Measurements from ENCODE around the gene HEY2.

HEY2 gene

DNA sequence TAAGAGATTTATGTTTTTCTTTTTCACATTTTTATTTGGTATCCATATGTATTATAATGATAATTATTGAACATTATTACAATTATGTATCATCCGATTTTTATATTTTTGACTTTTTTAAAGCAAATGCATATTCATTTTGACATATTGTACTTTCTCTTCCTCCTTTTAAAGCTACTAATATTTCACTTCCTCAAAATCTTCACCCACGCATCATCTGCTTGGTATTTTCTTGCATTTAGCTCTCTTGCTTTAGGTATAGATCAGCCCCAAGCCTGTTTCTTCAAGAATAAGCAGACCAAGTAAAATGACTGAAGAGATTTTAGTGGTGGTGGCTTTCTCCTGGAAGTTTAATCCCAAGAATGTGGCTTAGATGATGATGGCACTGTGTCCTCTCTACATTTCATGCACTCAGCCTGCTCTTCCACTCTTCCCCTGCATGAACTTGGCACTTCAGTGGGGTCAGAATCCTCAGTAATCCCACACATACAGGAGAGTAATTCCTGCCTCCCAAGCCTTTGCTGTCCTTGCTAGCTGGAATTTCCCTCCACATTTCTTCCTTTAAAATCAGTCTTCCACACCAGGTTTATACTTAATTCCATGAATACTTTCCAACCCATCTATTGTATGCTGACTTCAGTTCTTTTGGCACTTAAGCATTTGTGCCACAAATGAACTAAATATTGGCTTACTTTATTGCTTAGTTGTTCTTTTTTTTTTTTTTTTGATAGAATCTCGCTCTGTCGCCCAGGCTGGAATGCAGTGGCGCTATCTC, 49.5 kb downstream of the HEY2 start:
- peaks cover 0 to 3% of the 10 kb centered on the region in 2 experiments; a peak in 1 of 3 replicates for H3K36me3 ChIP-seq (ENCODE audit: control insufficient read depth in 2 of 2, insufficient read depth in 1 of 2, low read length in 2 of 2)
- CTCF ChIA-PET, result interaction anchor here (0.6 to 1.3 kb wide), 4 partner anchors 13 to 981 kb away, joined by 3 to 6 read pairs (median 4); no protein-coding TSS in a partner anchor

More for the DNA sequence above, 49.5 kb downstream of the HEY2 start:
- POLR2A ChIA-PET, result no interaction called here
- no peak overlapping the region for H3K27ac ChIP-seq (ENCODE audit: extremely low read depth, low read depth, low read length)
- TF ChIP-seq OSR2 (tag by site-specific recombination; IDR thresholded peaks at IDR 0.05) (no peak), ZNF658 (tag by site-specific recombination; IDR thresholded peaks at IDR 0.05) (no peak), ZNF664 (tag by site-specific recombination; IDR thresholded peaks at IDR 0.05) (no peak), ZNF560 (tag by site-specific recombination; IDR thresholded peaks at IDR 0.05; ENCODE audit: borderline replicate concordance) (no peak), TSHZ1 (tag by site-specific recombination; IDR thresholded peaks at IDR 0.05; ENCODE audit: borderline replicate concordance) (no peak), ZNF280C (tag by site-specific recombination; IDR thresholded peaks at IDR 0.05) (no peak), RBAK (tag by site-specific recombination; IDR thresholded peaks at IDR 0.05) (no peak), REST (tag by site-specific recombination; IDR thresholded peaks at IDR 0.05) (no peak), ZBTB21 (tag by site-specific recombination; IDR thresholded peaks at IDR 0.05) (no peak)
- TF ChIP-seq, protein P1, sequence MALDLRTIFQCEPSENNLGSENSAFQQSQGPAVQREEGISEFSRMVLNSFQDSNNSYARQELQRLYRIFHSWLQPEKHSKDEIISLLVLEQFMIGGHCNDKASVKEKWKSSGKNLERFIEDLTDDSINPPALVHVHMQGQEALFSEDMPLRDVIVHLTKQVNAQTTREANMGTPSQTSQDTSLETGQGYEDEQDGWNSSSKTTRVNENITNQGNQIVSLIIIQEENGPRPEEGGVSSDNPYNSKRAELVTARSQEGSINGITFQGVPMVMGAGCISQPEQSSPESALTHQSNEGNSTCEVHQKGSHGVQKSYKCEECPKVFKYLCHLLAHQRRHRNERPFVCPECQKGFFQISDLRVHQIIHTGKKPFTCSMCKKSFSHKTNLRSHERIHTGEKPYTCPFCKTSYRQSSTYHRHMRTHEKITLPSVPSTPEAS (tag by site-specific recombination; IDR thresholded peaks at IDR 0.05), result no peak
- TF ChIP-seq, protein P2, sequence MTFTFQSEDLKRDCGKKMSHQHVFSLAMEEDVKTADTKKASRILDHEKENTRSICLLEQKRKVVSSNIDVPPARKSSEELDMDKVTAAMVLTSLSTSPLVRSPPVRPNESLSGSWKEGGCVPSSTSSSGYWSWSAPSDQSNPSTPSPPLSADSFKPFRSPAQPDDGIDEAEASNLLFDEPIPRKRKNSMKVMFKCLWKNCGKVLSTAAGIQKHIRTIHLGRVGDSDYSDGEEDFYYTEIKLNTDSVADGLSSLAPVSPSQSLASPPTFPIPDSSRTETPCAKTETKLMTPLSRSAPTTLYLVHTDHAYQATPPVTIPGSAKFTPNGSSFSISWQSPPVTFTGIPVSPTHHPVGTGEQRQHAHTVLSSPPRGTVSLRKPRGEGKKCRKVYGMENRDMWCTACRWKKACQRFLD (tag by site-specific recombination; IDR thresholded peaks at IDR 0.05), result no peak
- peaks cover 19% of the 10 kb centered on the region for H3K4me1 ChIP-seq (ENCODE audit: control insufficient read depth, insufficient read depth, low read length)
- no peaks in the 10 kb centered on the region for H3K9me3 ChIP-seq (ENCODE audit: control insufficient read depth, insufficient read depth, low read depth, low read length)
- H3K4me3 ChIP-seq (ENCODE audit: low read depth, low read length), result no peak overlapping the region

Measured in HEK293 (cell line).